Activated CD4-positive, alpha-beta T cell treated with anti-CD3 and anti-CD28 coated beads, Interleukin-2, amount 50 U/mL, for 4 hours (primary cell): ENCODE measurements around the gene GRM7.

Experiments
- DNase-seq, 2 experiments: peaks; one replicate each; pipeline ENCODE4 v3.0.0-alpha.2; 2020

GRM7 gene

DNA sequence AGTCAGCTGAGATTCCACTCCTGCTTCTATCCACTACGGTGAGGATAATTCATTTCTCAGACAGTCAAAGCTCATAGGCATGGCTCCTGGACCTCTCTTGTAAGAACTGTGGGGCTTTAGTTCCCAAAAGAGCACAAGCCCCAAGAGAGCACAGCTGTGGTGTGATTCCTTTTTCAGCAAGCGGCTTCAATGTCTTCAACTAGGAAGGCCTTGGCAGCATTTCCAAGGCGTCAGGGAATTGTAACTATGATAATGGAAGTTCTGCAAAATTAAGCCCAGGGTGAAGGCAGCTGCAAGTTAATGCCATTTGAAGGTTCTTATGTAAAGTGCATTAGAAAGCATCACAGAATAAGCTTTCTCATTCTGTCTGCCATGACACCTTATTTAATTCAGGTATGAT is 657.1 kb downstream of the GRM7 start:
- no peak for DNase-seq

DNA sequence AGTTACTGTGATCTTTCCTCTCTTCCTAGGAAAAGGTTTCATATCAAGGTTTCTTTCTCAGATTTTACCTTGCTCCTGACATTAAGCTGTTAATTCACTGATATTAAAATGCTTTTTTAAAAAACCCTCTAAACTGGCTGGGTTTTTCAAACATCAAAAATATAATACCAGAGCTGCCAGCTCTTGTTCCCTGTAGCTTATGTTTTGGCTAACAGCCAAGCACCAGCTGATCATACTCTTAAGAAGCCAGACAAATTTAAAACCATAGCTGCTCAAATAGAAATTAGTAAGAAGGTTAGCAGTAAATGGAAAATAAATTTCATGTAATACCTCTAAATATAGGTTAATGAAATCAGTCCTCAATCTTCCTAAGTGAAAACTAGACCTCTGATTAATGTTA is 657.5 kb downstream of the GRM7 start:
- DNase-seq, result no peak

DNA sequence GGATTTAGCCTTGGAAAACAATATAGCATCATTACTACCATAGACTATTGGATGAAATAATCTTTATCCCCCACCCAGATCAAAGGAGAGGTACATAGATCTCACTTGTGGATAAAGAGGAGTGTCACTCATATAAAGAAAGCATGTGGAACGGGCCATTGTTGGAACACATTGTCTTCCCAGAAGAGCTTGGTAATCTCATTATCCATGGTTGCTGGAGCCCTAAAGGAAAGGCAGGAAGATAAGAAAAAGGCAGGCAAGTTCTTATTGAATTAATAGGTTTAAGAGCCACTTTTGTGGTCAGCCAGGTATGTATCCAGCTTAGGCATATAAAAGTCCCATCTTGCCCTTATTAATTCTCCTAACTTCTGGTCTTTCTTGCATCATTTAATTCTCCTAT is 659.1 kb downstream of the GRM7 start:
- DNase-seq, result no peak

DNA sequence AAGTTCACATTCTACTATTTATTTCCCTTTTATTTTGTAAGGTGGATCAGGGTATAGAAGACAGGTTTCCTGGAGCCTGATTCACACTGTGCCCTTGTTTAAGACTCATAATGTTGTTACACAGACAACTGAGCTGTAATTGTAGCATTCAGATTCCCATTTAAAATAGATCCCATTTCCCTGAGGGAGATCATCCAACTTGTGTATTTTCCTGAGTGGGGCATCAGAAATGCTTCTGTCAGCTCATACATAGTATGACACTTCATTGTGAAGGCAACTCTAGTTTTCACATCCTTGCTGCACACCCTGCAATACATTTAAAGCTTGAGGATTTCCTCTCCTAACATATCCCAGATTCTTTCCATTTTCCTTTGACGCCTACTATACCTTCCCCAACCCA is 659.7 kb downstream of the GRM7 start:
- no peak for DNase-seq

DNA sequence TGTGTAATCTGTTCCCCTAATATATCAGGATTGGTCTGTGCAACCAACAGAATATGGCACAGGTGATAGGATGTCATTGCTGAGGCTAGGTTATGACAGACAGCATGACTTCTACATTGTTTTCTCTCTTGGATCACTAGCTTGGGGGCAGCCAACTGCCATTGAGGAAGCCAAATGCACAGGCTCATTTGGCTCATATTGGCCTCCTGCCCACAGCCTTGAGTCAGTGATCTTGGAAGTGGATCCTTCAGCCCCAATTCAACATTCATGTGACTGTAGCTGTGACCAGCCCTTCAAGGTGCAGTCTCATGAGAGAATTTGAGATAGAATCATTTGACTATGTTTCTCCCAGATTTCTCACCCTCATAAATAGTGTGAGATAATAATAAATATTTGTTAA is 675.6 kb downstream of the GRM7 start:
- DNase-seq, result no peak

DNA sequence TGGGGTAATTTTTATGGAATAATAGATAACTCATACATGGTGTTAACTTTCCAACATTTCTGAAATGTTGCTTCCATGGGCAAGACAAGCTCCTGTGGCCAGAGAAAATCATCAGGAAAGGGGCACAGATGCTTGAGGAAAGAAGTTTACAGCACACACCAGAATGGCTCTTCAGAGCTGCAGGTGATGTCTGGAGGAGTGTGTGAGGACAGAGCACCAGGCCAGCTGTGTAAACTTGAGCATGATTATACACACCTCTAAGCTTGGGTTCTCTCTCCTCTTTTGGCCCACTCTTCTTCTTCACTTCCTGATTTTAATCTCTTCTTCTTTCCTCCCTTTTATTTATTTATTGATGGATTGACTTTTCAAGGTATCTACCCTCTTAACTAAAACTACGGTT is 676.0 kb downstream of the GRM7 start:
- DNase-seq, result no peak

DNA sequence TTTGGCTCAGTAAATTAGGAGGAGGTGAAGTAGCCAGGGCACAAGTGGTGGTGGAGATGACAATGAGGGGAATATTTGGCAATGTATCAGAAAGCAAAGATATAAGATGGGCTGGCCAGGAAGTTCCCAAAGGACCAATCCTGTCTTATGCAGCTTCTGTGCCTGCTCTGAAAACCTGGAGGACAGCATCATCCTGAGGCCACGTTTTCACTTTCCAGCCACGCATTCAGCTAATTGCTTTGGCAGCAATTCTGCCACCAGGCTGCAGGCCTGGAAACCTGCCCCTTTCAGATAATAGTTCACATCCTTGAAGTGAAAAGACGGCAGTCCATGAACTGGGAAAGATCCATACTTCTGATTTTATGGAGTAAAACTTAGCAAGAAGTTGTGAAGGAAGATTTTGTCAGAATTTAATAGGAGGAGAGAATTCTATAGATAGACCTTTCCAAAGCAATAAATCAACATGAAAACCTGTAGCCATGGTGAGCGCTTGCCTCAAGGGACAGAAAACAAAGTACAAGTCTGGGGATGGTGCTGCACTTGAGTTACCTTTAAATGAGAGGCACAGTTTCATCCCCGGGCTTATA is 682.5 kb downstream of the GRM7 start:
- DNase-seq, result no peak

DNA sequence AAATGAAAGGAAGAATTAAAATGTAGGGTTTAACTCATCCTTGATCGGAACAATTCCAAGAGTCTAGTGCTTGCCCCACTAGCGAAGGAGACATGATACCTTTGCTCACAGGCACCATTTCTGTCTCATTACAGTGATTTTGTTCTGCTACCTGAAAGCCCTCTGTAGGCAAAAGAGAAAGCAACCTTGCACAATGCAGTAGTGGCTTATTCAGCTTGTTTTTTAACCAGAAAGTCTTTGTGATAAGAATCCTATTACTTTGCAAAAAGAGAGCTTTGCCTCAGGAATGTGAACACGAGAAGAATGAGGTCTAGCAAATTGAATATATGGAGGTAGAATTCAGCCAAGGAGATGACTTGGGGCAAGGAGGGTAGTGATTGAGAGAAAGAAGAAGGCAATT is 684.4 kb downstream of the GRM7 start:
- no peak for DNase-seq

DNA sequence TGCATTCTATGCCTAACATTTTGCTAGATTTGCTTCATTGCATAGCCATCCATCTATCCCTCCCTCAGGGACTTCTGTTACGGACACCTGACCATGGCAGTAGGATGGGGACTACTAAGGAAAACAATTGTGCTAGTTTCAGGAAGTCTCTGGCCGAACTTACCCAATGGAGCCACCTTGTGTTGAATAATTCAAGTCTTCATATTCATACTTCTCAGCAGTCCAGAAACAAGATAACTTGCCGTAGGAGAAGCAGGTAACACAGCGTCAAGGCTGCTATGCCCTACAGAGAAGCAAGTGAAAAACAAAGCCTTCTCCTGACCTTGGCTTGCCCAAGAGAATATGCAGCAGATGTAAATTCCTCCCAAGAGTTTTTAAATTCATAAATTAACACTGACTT is 685.3 kb downstream of the GRM7 start:
- DNase-seq, result no peak

DNA sequence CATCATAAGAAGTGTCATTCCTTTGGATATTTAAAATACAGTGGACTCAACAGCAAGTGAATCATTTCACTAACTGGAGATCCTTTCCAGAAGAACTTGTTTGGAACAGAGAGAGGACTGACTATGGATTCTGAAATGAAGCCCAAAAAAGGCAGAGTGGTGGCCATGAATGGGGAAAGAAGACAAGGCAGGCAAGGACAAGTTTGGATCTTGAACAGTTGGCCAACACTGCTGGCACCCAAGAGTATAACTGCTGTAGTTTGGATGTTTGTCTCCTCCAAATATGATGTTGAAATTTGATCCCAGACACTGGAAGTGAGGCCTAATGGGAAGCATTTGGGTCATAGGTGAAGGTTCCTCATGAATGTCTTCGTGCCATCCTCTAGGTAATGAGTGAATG is 686.9 kb downstream of the GRM7 start:
- no peak for DNase-seq

DNA sequence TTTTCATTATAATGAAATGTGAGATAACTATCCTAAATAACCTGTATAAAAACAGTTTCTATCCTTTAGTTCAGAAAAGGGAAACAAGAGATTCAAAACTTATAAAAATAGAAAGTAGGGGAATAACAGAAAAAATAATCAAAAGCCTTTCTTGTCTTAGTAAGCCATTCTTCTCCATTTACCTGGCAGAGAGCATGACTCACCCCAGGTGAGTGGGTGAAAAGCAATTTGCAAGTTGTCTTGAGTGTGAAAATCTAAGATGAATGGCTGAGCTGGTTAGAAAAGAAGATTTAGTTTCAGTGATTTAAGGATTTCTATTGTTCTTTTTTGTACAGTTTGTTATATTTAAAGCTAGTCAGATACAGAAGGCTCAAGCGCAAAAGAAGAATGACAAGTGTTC is 702.0 kb downstream of the GRM7 start:
- DNase-seq, result no peak

DNA sequence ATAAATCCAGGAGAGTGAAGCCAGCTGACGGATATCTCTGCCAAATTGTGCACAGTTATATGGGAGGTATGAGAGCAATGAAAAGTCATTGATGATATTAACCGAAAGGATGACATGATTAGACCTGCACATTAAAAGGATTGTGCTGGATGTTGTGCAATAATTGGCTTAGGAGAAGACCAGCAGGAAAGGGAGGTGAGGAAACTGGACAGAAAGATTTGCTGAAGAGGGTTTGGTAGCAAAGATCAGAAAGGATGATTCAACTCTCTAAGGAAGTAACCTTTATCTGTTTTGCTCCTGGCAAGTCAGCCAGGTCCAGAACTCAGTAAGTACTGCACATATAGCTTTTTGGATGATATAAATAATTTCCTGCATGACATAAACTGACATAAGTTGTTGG is 704.7 kb downstream of the GRM7 start:
- no peak for DNase-seq

DNA sequence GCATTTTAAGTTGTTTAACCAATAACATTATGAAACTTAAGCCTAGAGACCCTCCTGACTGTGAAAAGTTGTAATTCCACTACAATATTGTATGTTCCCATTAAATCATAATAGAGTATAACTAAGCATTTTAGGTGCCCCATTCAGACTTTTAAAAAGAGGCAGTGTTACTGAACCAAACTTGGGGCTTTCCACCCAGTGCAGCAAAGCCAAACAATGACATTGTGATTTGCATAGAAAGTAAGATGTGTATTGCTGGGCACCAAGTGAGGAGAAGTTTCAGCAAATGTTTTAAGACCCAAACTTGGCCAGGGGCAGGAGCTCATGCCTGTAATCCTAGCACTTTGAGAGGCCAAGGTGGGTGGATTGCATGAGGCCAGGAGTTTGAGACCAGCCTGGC is 706.2 kb downstream of the GRM7 start:
- no peak for DNase-seq

DNA sequence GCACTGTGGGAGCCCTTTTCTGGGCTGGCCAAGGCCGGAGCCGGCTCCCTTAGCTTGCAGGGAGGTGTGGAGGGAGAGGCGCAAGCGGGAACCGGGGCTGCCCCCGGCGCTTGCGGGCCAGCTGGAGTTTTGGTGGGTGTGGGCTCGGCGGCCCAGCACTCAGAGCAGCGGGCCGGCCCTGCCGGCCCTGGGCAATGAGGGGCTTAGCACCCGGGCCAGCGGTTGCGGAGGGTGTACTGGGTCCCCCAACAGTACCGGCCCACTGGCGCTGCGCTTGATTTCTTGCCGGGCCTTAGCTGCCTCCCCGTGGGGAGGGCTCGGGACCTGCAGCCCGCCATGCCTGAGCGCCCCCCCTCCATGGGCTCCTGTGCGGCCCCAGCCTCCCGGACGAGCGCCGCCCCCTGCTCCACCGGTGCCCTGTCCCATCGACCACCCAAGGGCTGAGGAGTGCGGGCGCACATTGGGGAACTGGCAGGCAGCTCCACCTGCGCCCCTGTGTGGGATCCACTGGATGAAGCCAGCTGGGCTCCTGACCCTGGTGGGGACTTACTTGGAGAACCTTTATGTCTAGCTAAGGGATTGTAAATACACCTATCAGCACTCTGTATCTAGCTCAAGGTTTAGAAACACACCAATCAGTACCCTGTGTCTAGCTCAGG is 707.7 kb downstream of the GRM7 start:
- DNase-seq, result no peak

DNA sequence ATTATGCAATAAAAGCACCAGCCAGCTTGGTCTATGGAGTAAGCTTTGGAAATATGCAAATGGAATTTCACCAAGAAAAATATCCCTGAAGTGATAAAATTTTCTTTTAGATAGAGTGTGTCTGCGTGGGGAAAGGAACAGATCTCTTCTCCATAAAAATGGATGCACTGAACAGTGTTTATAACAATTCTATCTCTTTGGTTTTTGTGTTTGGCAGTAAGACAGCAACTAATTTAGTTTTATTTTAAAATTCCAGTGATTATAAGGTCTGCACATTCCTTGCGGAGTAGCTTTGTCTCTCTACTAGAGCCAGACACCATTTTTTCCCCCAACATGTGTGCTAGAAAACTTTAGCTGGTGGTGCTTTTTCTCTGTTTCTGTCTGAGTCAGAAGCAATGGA is 712.4 kb downstream of the GRM7 start:
- no peak for DNase-seq

DNA sequence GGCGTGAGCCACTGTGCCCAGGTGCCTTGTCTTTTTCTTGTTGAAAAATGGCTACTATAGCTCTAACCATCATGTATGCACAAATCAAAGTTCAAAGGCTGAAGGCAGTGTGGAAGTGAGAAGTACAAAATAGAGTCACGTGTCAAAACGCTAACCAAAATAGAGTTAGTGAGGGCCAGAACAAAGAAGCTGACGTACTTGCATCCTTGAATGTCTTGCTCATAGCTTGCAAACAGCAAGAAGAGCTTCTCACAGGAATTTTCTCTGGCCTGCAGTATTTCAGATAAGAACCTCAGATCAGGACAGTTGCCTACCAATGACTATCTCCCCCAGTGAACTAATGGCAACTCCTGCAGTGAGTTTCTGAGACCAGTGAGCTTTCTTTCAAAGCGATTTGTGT is 713.5 kb downstream of the GRM7 start:
- no peak for DNase-seq

DNA sequence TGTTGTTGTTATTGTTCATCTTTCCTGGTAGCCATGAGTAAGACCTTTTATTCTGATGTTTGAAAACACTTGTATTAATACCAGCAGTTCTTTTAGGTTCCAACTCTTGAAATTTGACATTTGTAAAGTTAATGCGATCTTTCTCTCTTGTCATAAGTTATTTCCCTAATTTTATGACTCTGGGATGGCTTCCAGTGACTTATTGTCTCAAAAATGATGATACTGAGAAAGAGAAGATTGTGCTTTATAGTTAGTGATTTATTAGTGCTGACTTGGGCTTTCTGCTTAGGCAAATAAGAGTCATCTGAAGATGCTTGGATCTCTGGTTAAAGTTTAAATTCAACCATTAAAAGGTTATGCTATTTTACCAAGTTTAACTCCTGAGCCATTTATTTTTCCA is 715.2 kb downstream of the GRM7 start:
- DNase-seq, result no peak

DNA sequence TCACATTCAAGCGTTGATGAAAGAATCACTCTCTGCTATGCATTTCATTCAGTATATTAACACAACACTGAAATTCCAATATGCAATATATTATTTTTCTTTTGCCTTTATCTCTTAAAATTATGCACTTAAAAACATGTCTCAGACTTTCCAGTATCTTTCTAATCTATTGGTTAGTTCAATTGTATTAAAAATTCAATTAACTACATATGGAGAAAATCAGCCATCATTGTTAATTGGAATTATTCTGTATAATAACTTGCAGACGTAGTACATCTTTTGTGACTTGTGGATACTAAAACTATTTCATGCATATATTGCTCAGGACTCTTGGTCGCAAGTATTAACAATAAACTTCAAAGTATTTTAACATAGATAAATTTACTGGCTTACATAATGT is 715.6 kb downstream of the GRM7 start:
- DNase-seq, result no peak

DNA sequence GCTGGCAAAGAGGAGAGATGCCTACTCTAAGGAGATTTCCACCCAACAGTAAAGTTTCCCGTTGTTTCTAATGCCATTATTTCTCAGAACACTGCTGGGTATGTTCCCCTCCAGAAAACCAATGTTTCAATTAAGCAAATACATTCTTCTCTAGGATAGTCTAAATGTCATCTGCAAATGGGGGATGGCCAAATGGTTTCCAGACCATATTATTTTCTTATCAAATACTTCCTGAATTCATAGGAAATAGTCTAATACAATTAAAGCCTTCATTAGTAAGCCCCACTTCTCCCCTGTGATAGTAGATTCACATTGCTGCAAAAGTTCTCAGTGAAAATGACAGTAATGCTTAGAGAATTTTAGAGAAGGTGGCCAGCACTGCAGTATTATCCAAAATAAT is 716.6 kb downstream of the GRM7 start:
- no peak for DNase-seq

DNA sequence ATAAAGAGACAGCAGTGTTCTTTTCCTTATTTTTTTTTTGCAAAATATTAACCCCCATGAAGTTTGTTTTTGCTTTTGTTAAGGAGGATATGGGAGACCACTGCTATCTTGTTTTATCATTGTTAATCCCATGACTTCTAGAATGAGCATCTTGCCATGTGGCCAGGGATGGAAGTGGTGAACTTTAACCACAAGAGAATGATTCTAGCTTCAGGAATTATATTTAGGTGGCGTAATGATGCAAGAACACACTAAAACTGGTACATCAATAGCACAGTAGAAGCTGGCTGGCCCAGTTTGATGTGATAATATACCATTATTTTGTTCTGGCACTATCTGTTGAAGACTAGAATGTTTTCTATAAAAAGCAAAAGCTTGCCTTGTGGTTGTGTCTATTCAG is 720.9 kb downstream of the GRM7 start:
- DNase-seq, result no peak

DNA sequence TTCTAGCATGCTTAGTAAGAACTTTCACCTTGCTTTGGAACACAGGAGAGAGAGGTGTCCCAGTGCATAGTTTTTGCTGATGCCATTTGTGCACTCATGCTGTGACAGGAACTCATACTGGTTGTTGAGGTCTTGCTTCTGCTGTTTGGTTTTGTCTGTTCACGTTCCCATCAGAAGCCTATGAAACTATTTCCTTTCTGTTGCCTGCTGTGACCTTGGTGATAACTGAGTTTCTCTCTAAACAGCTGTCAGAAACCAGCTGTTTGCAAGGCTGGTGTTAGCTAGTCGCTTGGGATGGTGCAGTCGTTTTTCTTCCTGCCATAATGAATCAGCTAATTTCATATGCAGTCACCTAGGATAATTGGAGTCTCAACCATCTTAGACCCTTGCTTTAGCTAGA is 724.1 kb downstream of the GRM7 start:
- DNase-seq, result no peak

DNA sequence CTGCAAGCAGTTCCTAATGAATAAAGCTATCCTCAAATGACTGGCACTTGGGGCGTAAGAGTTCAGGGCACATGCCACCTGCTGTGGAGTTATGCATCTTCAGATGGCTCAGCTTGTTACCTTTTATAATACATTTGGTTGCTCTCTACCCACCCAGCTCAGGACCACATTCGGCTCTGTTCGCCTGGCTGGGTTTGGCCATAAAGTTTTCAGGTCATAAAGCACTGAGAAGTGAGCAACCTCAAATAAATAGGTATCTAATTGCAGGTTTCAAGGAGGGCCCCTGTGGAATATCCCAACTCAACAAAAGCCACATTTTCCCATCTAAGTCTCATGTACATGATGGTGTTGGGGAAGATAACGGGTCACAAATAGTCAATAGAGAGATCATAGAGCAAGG is 727.3 kb downstream of the GRM7 start:
- DNase-seq, result no peak

DNA sequence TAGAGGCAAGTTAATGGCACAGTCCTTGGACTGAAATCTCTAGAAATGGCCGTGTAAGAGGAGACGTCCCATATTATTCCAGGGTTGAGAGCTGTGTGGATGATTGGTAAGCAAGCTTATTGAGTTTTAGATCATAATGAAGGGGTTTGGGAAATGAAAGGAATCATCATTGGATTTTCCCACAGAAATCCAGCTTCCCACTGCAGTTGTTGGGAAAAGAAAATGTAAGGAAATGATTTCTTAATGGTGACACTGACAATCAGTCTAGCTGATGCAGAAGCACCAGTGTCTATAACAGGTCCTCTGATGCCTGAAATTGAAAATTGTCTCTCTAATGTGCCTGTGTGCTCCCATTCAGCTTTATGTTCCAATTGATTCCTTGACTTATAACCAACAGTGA is 728.6 kb downstream of the GRM7 start:
- no peak for DNase-seq

DNA sequence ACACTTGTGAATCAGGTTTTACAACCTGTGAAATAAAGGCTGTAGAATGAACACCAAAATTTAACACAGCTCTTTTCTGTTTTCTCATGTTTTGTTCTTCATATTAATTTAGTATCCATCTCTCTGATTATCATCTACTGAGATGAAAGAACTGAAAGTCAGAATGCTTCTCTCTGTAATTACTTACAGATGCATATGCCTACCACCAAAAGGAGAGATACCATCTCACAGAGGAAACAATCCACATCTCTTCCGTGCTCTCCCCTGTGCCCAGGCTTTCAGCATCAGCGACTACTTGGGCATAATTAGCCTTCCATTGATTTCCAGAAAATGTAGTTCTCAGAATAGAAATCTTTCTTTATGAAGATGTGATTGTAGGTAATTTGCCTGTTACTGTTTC is 741.4 kb downstream of the GRM7 start:
- no peak for DNase-seq

DNA sequence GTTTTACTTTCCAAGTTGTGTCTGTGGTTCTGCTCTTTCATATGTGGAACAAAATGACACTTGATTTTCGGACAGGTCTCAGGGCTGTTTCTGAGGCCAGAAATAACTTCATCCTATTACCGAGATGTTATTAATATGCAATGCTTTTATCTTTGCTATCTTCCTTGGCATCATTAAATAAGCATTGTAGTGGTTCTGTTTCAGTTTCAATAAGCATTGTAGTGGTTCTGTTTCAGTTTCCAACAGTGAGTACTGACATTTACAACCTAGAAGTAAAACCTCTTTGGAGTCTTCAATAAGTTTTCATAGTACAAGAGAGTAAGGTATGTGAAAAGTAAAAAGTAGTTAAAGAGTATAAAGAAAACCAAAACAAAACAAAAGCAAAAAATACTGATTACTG is 746.2 kb downstream of the GRM7 start:
- DNase-seq, result no peak

DNA sequence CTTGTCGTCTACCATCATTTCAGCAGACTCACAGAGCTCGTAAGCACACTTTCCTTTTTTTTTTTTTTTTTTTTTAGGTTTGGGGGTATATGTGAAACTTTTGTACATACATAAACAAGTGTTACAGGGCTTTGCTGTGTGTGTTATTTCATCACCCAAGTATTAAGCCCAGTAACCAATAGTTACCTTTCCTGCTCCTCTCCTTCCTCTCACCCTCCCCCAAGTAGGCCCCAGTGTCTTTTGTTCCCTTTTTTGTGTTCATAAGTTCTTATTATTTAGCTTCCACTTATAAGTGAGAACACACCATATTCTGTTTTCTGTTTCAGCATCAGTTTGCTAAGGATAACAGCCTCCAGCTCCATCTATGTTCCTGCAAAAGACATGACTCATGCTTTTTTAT is 746.8 kb downstream of the GRM7 start:
- no peak for DNase-seq
